ENCODE data around the gene NUP98.
"Not testable (repeated sequence)": the region's sequence is repeated elsewhere in the genome, so short reads cannot be mapped to it uniquely, and the experiment has no call there.

The NUP98 gene

GRCh38 chr11:3669742-3670183 is 127.6 kb downstream of the NUP98 start:
- no peak for DNase-seq (ENCODE audit: low spot score)

- DNase-seq (ENCODE audit: low spot score), result no peak
Measured at GRCh38 chr11:3669128-3669527, 128.2 kb downstream of the NUP98 start.

GRCh38 chr11:3667149-3668035 is 130.0 kb downstream of the NUP98 start:
- no peak for DNase-seq (ENCODE audit: low spot score)

GRCh38 chr11:3666023-3666530 is 131.3 kb downstream of the NUP98 start:
- DNase-seq (ENCODE audit: low spot score), result no peak

GRCh38 chr11:3665336-3666022 is 131.9 kb downstream of the NUP98 start:
- DNase-seq (ENCODE audit: low spot score), result no peak

GRCh38 chr11:3664032-3664630 is 133.2 kb downstream of the NUP98 start:
- DNase-seq (ENCODE audit: low spot score), result no peak

- DNase-seq (ENCODE audit: low spot score), result no peak
Measured at GRCh38 chr11:3662856-3663255, 134.5 kb downstream of the NUP98 start.

- no peak for DNase-seq (ENCODE audit: low spot score)
Measured at GRCh38 chr11:3660960-3661359, 136.4 kb downstream of the NUP98 start.

GRCh38 chr11:3659595-3660515 is 137.5 kb downstream of the NUP98 start:
- no peak for DNase-seq (ENCODE audit: low spot score)

- no peak for DNase-seq (ENCODE audit: low spot score)
Measured at GRCh38 chr11:3658252-3658651, 139.1 kb downstream of the NUP98 start.

GRCh38 chr11:3657331-3657730 is 140.0 kb downstream of the NUP98 start:
- not testable (repeated sequence) for DNase-seq (ENCODE audit: low spot score)

- DNase-seq (ENCODE audit: low spot score), result no peak
Measured at GRCh38 chr11:3655547-3655946, 141.8 kb downstream of the NUP98 start.

- not testable (repeated sequence) for DNase-seq (ENCODE audit: low spot score)
Measured at GRCh38 chr11:3652514-3652913, 144.8 kb downstream of the NUP98 start.

- DNase-seq (ENCODE audit: low spot score), result not testable (repeated sequence)
Measured at GRCh38 chr11:3649374-3649773, 148.0 kb downstream of the NUP98 start.

- DNase-seq (ENCODE audit: low spot score), result not testable (repeated sequence)
Measured at GRCh38 chr11:3648843-3649242, 148.5 kb downstream of the NUP98 start.

GRCh38 chr11:3645552-3645951 is 151.8 kb downstream of the NUP98 start:
- no peak for DNase-seq (ENCODE audit: low spot score)

- no peak for DNase-seq (ENCODE audit: low spot score)
Measured at GRCh38 chr11:3644817-3645235, 152.5 kb downstream of the NUP98 start, which contains the start of gene ART1. Gene ART1 (plus strand): TSS chr11:3645128. CDS start chr11:3659214, 14,086 bp downstream.

GRCh38 chr11:3643102-3643546 is 154.2 kb downstream of the NUP98 start:
- DNase-seq (ENCODE audit: low spot score), result not testable (repeated sequence)

- DNase-seq (ENCODE audit: low spot score), result peak; percentile 58
Measured at GRCh38 chr11:3642071-3642951, 155.0 kb downstream of the NUP98 start.

- no peak for DNase-seq (ENCODE audit: low spot score)
Measured at GRCh38 chr11:3641701-3642070, 155.7 kb downstream of the NUP98 start, which contains the start of gene ART5. Gene ART5 (minus strand): TSS chr11:3641992. CDS start chr11:3641862, 130 bp downstream.

Data from HuH-7.5 (cell line).